ENCODE measurements around the gene HAAO.

HAAO gene

DNA sequence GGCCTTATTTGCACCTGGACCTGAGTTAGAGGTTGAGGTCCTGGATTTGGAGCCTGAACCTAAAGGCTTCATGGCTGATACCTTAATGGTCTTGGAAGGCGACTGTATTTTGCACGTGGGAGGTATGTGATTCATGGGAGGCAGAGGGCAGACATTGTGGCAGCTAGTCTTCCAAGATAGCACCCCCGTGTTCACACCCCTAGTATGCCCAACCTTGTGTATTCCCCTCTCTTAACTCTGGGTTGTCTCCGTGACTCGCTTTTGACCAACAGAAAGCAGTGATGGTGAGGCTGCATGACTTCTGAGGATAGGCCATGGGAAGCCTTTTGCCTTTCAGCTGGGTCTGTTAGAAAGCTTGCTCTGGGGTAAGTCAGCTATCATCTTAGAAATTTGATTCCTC is 45.8 kb upstream of the HAAO start:
- no peak overlapping the region for H4K8ac ChIP-seq (ENCODE audit: low read length)
- no peak overlapping the region for H3K9ac ChIP-seq (ENCODE audit: low read length)
- H3K4ac ChIP-seq (ENCODE audit: low read depth in 1 of 2, low read length in 2 of 2), result no peak overlapping the region
- DNase-seq, result no peak
- 100% methylated on average over 5 of the region's 5 CpGs for WGBS
- no peak overlapping the region for H4K91ac ChIP-seq (ENCODE audit: low read length)
- no peak overlapping the region for H2BK120ac ChIP-seq (ENCODE audit: low read depth, low read length)
- no peaks in the 10 kb centered on the region for H3K79me1 ChIP-seq (replicated peaks; ENCODE audit: low read length, poor library complexity, severe bottlenecking)
- no peak overlapping the region for H2BK5ac ChIP-seq (ENCODE audit: low read depth, low read length, poor library complexity, severe bottlenecking)
- no peaks in the 10 kb centered on the region for H3K36me3 ChIP-seq (ENCODE audit: control insufficient read depth in 1 of 2, insufficient read depth in 2 of 2, low read depth in 1 of 2, low read length in 2 of 2)
- no peak overlapping the region for H3K4me2 ChIP-seq (ENCODE audit: low read length, poor library complexity, severe bottlenecking)
- no peak overlapping the region for H3K14ac ChIP-seq (ENCODE audit: low read length in 2 of 2)
- H2BK15ac ChIP-seq (ENCODE audit: low read depth, poor library complexity, severe bottlenecking), result no peak overlapping the region
- no peak overlapping the region for H3K27ac ChIP-seq (ENCODE audit: low read length, poor library complexity, severe bottlenecking)
- peak overlapping the region in 1 of 2 experiments; percentile 37 for H3K18ac ChIP-seq (ENCODE audit: low read depth in 1 of 2, low read length in 2 of 2)
- H3K23ac ChIP-seq (ENCODE audit: low read length in 2 of 2), result no peak overlapping the region
- H2AFZ ChIP-seq (ENCODE audit: low read depth, low read length), result no peak overlapping the region
- H2BK12ac ChIP-seq (ENCODE audit: low read length in 2 of 2), result no peak overlapping the region
- peaks cover 4% of the 10 kb centered on the region for H3K4me1 ChIP-seq (ENCODE audit: control insufficient read depth, insufficient read depth, low read depth, low read length)
- no peak overlapping the region for H2AK5ac ChIP-seq (ENCODE audit: low read length, severe bottlenecking)
- H3K9me3 ChIP-seq (ENCODE audit: control insufficient read depth, low read length), result no peaks in the 10 kb centered on the region
- H3K27me3 ChIP-seq (ENCODE audit: control insufficient read depth in 1 of 2, insufficient read depth in 1 of 2, low read length in 2 of 2), result no peaks in the 10 kb centered on the region
- H3K4me3 ChIP-seq (ENCODE audit: insufficient read depth in 1 of 2, low read depth in 1 of 2, low read length in 2 of 2), result no peak overlapping the region

DNA sequence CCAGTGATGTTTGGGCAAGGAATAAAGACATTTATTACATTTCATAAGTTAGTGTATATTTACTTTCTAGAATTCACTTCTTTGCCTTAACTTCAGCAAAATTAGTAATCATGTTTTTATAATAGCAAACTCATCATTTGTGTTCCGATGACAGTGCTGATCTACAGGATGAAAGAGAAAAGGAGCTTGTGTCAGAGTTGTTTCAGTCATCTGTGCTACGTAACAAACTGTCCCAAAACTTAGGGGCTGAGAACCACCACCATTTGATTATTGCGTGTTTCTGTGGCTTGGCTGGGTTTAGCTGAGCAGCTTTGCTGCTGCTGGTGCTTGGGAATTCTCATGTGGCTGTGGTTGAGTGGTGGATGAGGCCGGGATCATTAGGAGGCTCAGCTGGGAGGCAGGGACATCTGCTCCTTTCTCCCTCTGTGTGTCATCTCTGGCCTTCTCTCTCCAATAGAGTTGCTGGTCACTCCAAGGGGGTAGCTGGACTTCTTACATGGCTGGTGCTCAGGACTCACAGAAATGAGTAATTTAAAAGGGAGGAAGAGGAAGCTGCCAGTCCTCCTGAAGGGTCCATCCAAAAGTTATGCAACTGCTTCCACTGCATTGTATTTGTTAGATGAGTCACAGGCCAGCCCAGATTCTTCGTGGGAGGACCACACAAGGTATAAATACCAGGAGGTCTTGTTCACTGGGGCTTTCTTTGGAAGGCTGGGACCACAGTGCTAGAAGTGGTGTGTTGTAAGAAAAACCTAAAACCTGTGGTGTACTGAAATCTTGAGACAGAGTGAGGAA is 43.4 kb upstream of the HAAO start:
- peak overlapping the region; percentile 59 to 90 for H2BK12ac ChIP-seq (ENCODE audit: low read length in 2 of 2)
- no peak overlapping the region for H2BK5ac ChIP-seq (ENCODE audit: low read depth, low read length, poor library complexity, severe bottlenecking)
- H4K8ac ChIP-seq (ENCODE audit: low read length), result peak overlapping the region; percentile 45
- peak overlapping the region; percentile 54 for H2BK120ac ChIP-seq (ENCODE audit: low read depth, low read length)
- peak overlapping the region; percentile 55 for H2AK5ac ChIP-seq (ENCODE audit: low read length, severe bottlenecking)
- H4K91ac ChIP-seq (ENCODE audit: low read length), result peak overlapping the region; percentile 56
- H3K9ac ChIP-seq (ENCODE audit: low read length), result peak overlapping the region; percentile 75
- peak overlapping the region in 1 of 2 experiments; percentile 30 for H3K4ac ChIP-seq (ENCODE audit: low read depth in 1 of 2, low read length in 2 of 2)
- H3K79me1 ChIP-seq (replicated peaks; ENCODE audit: low read length, poor library complexity, severe bottlenecking), result no peaks in the 10 kb centered on the region
- peak overlapping the region; percentile 59 for H3K27ac ChIP-seq (ENCODE audit: low read length, poor library complexity, severe bottlenecking)
- no peak overlapping the region for H3K23ac ChIP-seq (ENCODE audit: low read length in 2 of 2)
- no peak overlapping the region for H3K14ac ChIP-seq (ENCODE audit: low read length in 2 of 2)
- H3K36me3 ChIP-seq (ENCODE audit: control insufficient read depth in 1 of 2, insufficient read depth in 2 of 2, low read depth in 1 of 2, low read length in 2 of 2), result no peaks in the 10 kb centered on the region
- H3K4me1 ChIP-seq (ENCODE audit: control insufficient read depth, insufficient read depth, low read depth, low read length), result peaks cover 2% of the 10 kb centered on the region
- H3K9me3 ChIP-seq (ENCODE audit: control insufficient read depth, low read length), result no peaks in the 10 kb centered on the region
- no peak overlapping the region for H3K4me3 ChIP-seq (ENCODE audit: insufficient read depth in 1 of 2, low read depth in 1 of 2, low read length in 2 of 2)
- no peak overlapping the region for H3K4me2 ChIP-seq (ENCODE audit: low read length, poor library complexity, severe bottlenecking)
- peak overlapping the region in 1 of 2 experiments; percentile 37 for H3K18ac ChIP-seq (ENCODE audit: low read depth in 1 of 2, low read length in 2 of 2)
- no peaks in the 10 kb centered on the region for H3K27me3 ChIP-seq (ENCODE audit: control insufficient read depth in 1 of 2, insufficient read depth in 1 of 2, low read length in 2 of 2)
- peak; percentile 91 for DNase-seq
- no peak overlapping the region for H2AFZ ChIP-seq (ENCODE audit: low read depth, low read length)
- peak overlapping the region; percentile 73 for H2BK15ac ChIP-seq (ENCODE audit: low read depth, poor library complexity, severe bottlenecking)
- 64% methylated on average over 5 of the region's 5 CpGs for WGBS

DNA sequence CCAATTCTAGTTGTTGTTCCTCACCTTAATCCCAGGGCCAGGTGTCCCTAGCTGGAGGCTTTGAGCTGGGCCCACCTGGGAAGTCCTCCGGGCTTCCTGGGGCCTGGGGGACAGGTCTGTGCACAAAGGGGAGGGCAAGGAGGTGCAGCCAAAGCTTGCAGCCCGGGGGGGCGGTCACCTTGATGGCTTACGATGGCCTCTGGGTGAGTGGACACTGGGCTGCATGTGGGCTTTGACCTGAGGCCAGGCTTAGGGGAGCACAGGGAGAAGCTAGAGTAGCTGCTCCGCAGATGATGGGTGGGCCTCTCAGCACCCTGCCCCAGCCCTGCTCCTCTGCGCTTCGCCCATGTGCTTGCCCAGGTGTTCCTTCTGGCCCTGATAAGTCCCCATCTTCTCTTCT is 41.8 kb upstream of the HAAO start:
- H2BK120ac ChIP-seq (ENCODE audit: low read depth, low read length), result no peak overlapping the region
- peak overlapping the region; percentile 41 for H2BK15ac ChIP-seq (ENCODE audit: low read depth, poor library complexity, severe bottlenecking)
- H3K9me3 ChIP-seq (ENCODE audit: control insufficient read depth, low read length), result no peaks in the 10 kb centered on the region
- H3K4me3 ChIP-seq (ENCODE audit: insufficient read depth in 1 of 2, low read depth in 1 of 2, low read length in 2 of 2), result no peak overlapping the region
- H4K8ac ChIP-seq (ENCODE audit: low read length), result peak overlapping the region; percentile 77
- no peaks in the 10 kb centered on the region for H3K36me3 ChIP-seq (ENCODE audit: control insufficient read depth in 1 of 2, insufficient read depth in 2 of 2, low read depth in 1 of 2, low read length in 2 of 2)
- DNase-seq, result no peak
- peak overlapping the region in 1 of 2 experiments; percentile 13 for H3K4ac ChIP-seq (ENCODE audit: low read depth in 1 of 2, low read length in 2 of 2)
- H3K9ac ChIP-seq (ENCODE audit: low read length), result no peak overlapping the region
- peak overlapping the region; percentile 79 for H4K91ac ChIP-seq (ENCODE audit: low read length)
- WGBS, result 99% methylated on average over 7 of the region's 7 CpGs
- peak overlapping the region; percentile 67 for H2AK5ac ChIP-seq (ENCODE audit: low read length, severe bottlenecking)
- H3K27ac ChIP-seq (ENCODE audit: low read length, poor library complexity, severe bottlenecking), result no peak overlapping the region
- no peak overlapping the region for H2BK5ac ChIP-seq (ENCODE audit: low read depth, low read length, poor library complexity, severe bottlenecking)
- no peaks in the 10 kb centered on the region for H3K27me3 ChIP-seq (ENCODE audit: control insufficient read depth in 1 of 2, insufficient read depth in 1 of 2, low read length in 2 of 2)
- no peak overlapping the region for H3K23ac ChIP-seq (ENCODE audit: low read length in 2 of 2)
- peak overlapping the region; percentile 43 to 84 for H3K18ac ChIP-seq (ENCODE audit: low read depth in 1 of 2, low read length in 2 of 2)
- H2BK12ac ChIP-seq (ENCODE audit: low read length in 2 of 2), result peak overlapping the region; percentile 18 to 68
- peak overlapping the region in 1 of 2 experiments; percentile 18 for H3K14ac ChIP-seq (ENCODE audit: low read length in 2 of 2)
- H3K4me2 ChIP-seq (ENCODE audit: low read length, poor library complexity, severe bottlenecking), result no peak overlapping the region
- H2AFZ ChIP-seq (ENCODE audit: low read depth, low read length), result no peak overlapping the region
- H3K4me1 ChIP-seq (ENCODE audit: control insufficient read depth, insufficient read depth, low read depth, low read length), result peaks cover 7% of the 10 kb centered on the region
- H3K79me1 ChIP-seq (replicated peaks; ENCODE audit: low read length, poor library complexity, severe bottlenecking), result no peaks in the 10 kb centered on the region

DNA sequence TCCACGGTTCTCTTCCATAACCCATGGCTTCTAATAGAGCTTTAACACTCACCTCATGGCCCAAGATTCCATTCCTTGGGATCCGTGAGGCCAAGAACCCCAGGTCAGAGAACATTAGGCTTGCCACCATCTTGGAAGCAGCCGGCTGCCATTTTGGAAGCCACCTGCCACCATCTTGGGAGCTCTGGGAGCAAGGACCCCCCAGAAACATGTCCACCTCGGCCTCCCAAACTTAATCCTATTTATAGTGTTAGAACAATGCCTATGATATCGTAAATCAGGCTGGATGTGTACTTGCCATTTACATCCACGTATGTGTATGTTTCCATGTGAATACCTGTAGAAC is 39.9 kb upstream of the HAAO start:
- no peak overlapping the region for H3K4ac ChIP-seq (ENCODE audit: low read depth in 1 of 2, low read length in 2 of 2)
- no peak overlapping the region for H3K9ac ChIP-seq (ENCODE audit: low read length)
- no peak overlapping the region for H4K91ac ChIP-seq (ENCODE audit: low read length)
- no peak overlapping the region for H2BK120ac ChIP-seq (ENCODE audit: low read depth, low read length)
- peaks cover 12% of the 10 kb centered on the region for H3K4me1 ChIP-seq (ENCODE audit: control insufficient read depth, insufficient read depth, low read depth, low read length)
- no peaks in the 10 kb centered on the region for H3K27me3 ChIP-seq (ENCODE audit: control insufficient read depth in 1 of 2, insufficient read depth in 1 of 2, low read length in 2 of 2)
- no peak overlapping the region for H2AK5ac ChIP-seq (ENCODE audit: low read length, severe bottlenecking)
- no peak overlapping the region for H2AFZ ChIP-seq (ENCODE audit: low read depth, low read length)
- H2BK5ac ChIP-seq (ENCODE audit: low read depth, low read length, poor library complexity, severe bottlenecking), result no peak overlapping the region
- no peaks in the 10 kb centered on the region for H3K9me3 ChIP-seq (ENCODE audit: control insufficient read depth, low read length)
- no peak overlapping the region for H3K14ac ChIP-seq (ENCODE audit: low read length in 2 of 2)
- H3K36me3 ChIP-seq (ENCODE audit: control insufficient read depth in 1 of 2, insufficient read depth in 2 of 2, low read depth in 1 of 2, low read length in 2 of 2), result no peaks in the 10 kb centered on the region
- H2BK15ac ChIP-seq (ENCODE audit: low read depth, poor library complexity, severe bottlenecking), result no peak overlapping the region
- no peak overlapping the region for H3K23ac ChIP-seq (ENCODE audit: low read length in 2 of 2)
- DNase-seq, result no peak
- no peaks in the 10 kb centered on the region for H3K79me1 ChIP-seq (replicated peaks; ENCODE audit: low read length, poor library complexity, severe bottlenecking)
- 98% methylated on average over 6 of the region's 6 CpGs for WGBS
- no peak overlapping the region for H2BK12ac ChIP-seq (ENCODE audit: low read length in 2 of 2)
- no peak overlapping the region for H3K4me3 ChIP-seq (ENCODE audit: insufficient read depth in 1 of 2, low read depth in 1 of 2, low read length in 2 of 2)
- H3K4me2 ChIP-seq (ENCODE audit: low read length, poor library complexity, severe bottlenecking), result no peak overlapping the region
- no peak overlapping the region for H4K8ac ChIP-seq (ENCODE audit: low read length)
- H3K27ac ChIP-seq (ENCODE audit: low read length, poor library complexity, severe bottlenecking), result no peak overlapping the region
- H3K18ac ChIP-seq (ENCODE audit: low read depth in 1 of 2, low read length in 2 of 2), result no peak overlapping the region
